ENCODE data around the gene PKD1L1.

Gene PKD1L1

GRCh38 chr7:47905076-47905920 is 43.0 kb downstream of the PKD1L1 start (continued):
- TF ChIP-seq MEIS1 (CRISPR knock-in tag; IDR thresholded peaks at IDR 0.05; ENCODE audit: borderline replicate concordance) (no peak), ZFP37 (tag by site-specific recombination; IDR thresholded peaks at IDR 0.05) (no peak), BCL11B (tag by site-specific recombination; IDR thresholded peaks at IDR 0.05; ENCODE audit: low read depth) (no peak), GFI1B (tag by site-specific recombination; IDR thresholded peaks at IDR 0.05) (no peak), ZNF621 (tag by site-specific recombination; IDR thresholded peaks at IDR 0.05) (no peak)

- POLR2A ChIA-PET = no interaction called here
- no peak for TF ChIP-seq YY2 (tag by site-specific recombination; IDR thresholded peaks at IDR 0.05)
- TF ChIP-seq ZNF324 (tag by site-specific recombination; IDR thresholded peaks at IDR 0.05) = no peak
- no peak for TF ChIP-seq ZBTB7A (tag by site-specific recombination; IDR thresholded peaks at IDR 0.05; ENCODE audit: low read depth)
- TF ChIP-seq HOXD13 (CRISPR knock-in tag; IDR thresholded peaks at IDR 0.05; ENCODE audit: borderline replicate concordance) = no peak
- no peak for TF ChIP-seq OVOL3 (tag by site-specific recombination; IDR thresholded peaks at IDR 0.05)
- TF ChIP-seq MYNN (tag by site-specific recombination; IDR thresholded peaks at IDR 0.05; ENCODE audit: borderline replicate concordance) = no peak
- TF ChIP-seq ZNF335 (tag by site-specific recombination; conservative IDR thresholded peaks at IDR 0.05) = no peak
- TF ChIP-seq ZSCAN30 (tag by site-specific recombination; IDR thresholded peaks at IDR 0.05) = no peak
- H3K27ac ChIP-seq (ENCODE audit: extremely low read depth, low read depth, low read length) = no peak overlapping the region
- H3K36me3 ChIP-seq (ENCODE audit: control insufficient read depth in 2 of 2, insufficient read depth in 1 of 2, low read length in 2 of 2) = no peaks in the 10 kb centered on the region
- H3K9me3 ChIP-seq (ENCODE audit: control insufficient read depth, insufficient read depth, low read depth, low read length) = no peaks in the 10 kb centered on the region
- CTCF ChIA-PET = no interaction called here
- no peaks in the 10 kb centered on the region for H3K4me1 ChIP-seq (ENCODE audit: control insufficient read depth, insufficient read depth, low read length)
- H3K4me3 ChIP-seq (ENCODE audit: low read depth, low read length) = no peak overlapping the region
Observed at GRCh38 chr7:47902013-47902412, 46.3 kb downstream of the PKD1L1 start.

DNA sequence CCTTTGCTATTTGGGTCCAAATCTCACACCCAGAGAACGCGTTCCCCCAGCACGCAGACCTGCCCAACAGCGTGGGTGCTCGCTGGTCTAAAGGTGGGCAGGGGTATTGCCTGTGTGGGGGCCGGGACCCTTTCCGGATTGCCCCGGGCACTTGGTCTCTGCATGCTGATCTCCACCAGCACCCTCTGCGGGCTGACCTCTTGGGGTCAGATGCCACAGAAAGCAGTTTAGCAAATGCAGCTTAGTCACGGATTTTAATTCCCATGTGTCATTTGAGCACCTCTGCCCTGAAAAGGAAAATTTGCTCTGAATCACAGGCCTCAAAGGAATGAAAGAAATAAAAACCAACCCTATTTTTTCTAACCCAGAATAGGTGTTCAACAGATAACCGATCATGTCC is 46.7 kb downstream of the PKD1L1 start:
- Histone ChIP-seq H3K4me3 (ENCODE audit: low read depth, low read length) (no peak overlapping the region), H3K27ac (ENCODE audit: extremely low read depth, low read depth, low read length) (no peak overlapping the region), H3K9me3 (ENCODE audit: control insufficient read depth, insufficient read depth, low read depth, low read length) (no peaks in the 10 kb centered on the region), H3K36me3 (ENCODE audit: control insufficient read depth in 2 of 2, insufficient read depth in 1 of 2, low read length in 2 of 2) (no peaks in the 10 kb centered on the region), H3K4me1 (ENCODE audit: control insufficient read depth, insufficient read depth, low read length) (no peaks in the 10 kb centered on the region)
- POLR2A ChIA-PET = no interaction called here
- CTCF ChIA-PET = no interaction called here
- TF ChIP-seq PRDM6 (tag by site-specific recombination; IDR thresholded peaks at IDR 0.05) (no peak), ZNF404 (tag by site-specific recombination; IDR thresholded peaks at IDR 0.05) (no peak), ZNF132 (tag by site-specific recombination; IDR thresholded peaks at IDR 0.05; ENCODE audit: borderline replicate concordance) (no peak), ZNF548 (tag by site-specific recombination; IDR thresholded peaks at IDR 0.05) (no peak), YY2 (tag by site-specific recombination; IDR thresholded peaks at IDR 0.05) (no peak), ZNF366 (tag by site-specific recombination; conservative IDR thresholded peaks at IDR 0.05) (no peak), ZNF423 (tag by site-specific recombination; IDR thresholded peaks at IDR 0.05) (no peak), ZFP3 (tag by site-specific recombination; IDR thresholded peaks at IDR 0.05; ENCODE audit: low read depth) (no peak), ZNF391 (tag by site-specific recombination; IDR thresholded peaks at IDR 0.05; ENCODE audit: borderline replicate concordance, low read depth) (no peak), ZNF292 (tag by site-specific recombination; IDR thresholded peaks at IDR 0.05; ENCODE audit: borderline replicate concordance, low read depth) (no peak)
- TF ChIP-seq, protein P1, sequence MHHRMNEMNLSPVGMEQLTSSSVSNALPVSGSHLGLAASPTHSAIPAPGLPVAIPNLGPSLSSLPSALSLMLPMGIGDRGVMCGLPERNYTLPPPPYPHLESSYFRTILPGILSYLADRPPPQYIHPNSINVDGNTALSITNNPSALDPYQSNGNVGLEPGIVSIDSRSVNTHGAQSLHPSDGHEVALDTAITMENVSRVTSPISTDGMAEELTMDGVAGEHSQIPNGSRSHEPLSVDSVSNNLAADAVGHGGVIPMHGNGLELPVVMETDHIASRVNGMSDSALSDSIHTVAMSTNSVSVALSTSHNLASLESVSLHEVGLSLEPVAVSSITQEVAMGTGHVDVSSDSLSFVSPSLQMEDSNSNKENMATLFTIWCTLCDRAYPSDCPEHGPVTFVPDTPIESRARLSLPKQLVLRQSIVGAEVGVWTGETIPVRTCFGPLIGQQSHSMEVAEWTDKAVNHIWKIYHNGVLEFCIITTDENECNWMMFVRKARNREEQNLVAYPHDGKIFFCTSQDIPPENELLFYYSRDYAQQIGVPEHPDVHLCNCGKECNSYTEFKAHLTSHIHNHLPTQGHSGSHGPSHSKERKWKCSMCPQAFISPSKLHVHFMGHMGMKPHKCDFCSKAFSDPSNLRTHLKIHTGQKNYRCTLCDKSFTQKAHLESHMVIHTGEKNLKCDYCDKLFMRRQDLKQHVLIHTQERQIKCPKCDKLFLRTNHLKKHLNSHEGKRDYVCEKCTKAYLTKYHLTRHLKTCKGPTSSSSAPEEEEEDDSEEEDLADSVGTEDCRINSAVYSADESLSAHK (tag by site-specific recombination; IDR thresholded peaks at IDR 0.05) = no peak
- TF ChIP-seq, protein P2, sequence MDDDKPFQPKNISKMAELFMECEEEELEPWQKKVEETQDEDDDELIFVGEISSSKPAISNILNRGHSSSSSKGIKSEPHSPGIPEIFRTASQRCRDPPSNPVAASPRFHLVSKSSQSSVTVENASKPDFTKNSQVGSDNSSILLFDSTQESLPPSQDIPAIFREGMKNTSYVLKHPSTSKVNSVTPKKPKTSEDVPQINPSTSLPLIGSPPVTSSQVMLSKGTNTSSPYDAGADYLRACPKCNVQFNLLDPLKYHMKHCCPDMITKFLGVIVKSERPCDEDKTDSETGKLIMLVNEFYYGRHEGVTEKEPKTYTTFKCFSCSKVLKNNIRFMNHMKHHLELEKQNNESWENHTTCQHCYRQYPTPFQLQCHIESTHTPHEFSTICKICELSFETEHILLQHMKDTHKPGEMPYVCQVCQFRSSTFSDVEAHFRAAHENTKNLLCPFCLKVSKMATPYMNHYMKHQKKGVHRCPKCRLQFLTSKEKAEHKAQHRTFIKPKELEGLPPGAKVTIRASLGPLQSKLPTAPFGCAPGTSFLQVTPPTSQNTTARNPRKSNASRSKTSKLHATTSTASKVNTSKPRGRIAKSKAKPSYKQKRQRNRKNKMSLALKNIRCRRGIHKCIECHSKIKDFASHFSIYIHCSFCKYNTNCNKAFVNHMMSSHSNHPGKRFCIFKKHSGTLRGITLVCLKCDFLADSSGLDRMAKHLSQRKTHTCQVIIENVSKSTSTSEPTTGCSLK (tag by site-specific recombination; IDR thresholded peaks at IDR 0.05) = no peak
- TF ChIP-seq, protein P3, sequence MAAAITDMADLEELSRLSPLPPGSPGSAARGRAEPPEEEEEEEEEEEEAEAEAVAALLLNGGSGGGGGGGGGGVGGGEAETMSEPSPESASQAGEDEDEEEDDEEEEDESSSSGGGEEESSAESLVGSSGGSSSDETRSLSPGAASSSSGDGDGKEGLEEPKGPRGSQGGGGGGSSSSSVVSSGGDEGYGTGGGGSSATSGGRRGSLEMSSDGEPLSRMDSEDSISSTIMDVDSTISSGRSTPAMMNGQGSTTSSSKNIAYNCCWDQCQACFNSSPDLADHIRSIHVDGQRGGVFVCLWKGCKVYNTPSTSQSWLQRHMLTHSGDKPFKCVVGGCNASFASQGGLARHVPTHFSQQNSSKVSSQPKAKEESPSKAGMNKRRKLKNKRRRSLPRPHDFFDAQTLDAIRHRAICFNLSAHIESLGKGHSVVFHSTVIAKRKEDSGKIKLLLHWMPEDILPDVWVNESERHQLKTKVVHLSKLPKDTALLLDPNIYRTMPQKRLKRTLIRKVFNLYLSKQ (tag by site-specific recombination; IDR thresholded peaks at IDR 0.05; ENCODE audit: borderline replicate concordance) = no peak

Data from HEK293 (cell line).